Liver (tissue), 3 donors: ENCODE data around the gene CNTN5.

ENCODE experiments used
- EGR1 ChIP-seq, 2 donors: IDR thresholded peaks; 2 replicates each; pipeline ENCODE4 v1.6.1; 2016 to 2018; ENCODE audit warnings: antibody characterized with exemption in 2 of 2, low read depth in 2 of 2
- FOXA1 ChIP-seq: IDR thresholded peaks from 2 replicates; pipeline ENCODE4 v1.6.1; 2016; ENCODE audit warnings: antibody characterized with exemption
- GABPA ChIP-seq, 2 donors: IDR thresholded peaks in 1 of 2; conservative IDR thresholded peaks in 1 of 2; 2 replicates each; pipeline ENCODE4 v1.6.1; 2016; ENCODE audit warnings: antibody characterized with exemption in 2 of 2, mild to moderate bottlenecking in 1 of 2, moderate library complexity in 1 of 2
- JUND ChIP-seq, 2 donors: IDR thresholded peaks; 2 replicates each; pipeline ENCODE4 v1.6.1; 2016; ENCODE audit warnings: antibody characterized with exemption in 2 of 2
- NR2F2 ChIP-seq: IDR thresholded peaks from 2 replicates; pipeline ENCODE4 v1.6.1; 2016; ENCODE audit warnings: antibody characterized with exemption
- YY1 ChIP-seq: IDR thresholded peaks from 2 replicates; pipeline ENCODE4 v1.6.1; 2016; ENCODE audit warnings: antibody characterized with exemption, mild to moderate bottlenecking
- TF ChIP-seq, protein P1 (sequence below): IDR thresholded peaks from 2 replicates; pipeline ENCODE4 v1.6.1; 2016; ENCODE audit warnings: antibody characterized with exemption
- TF ChIP-seq, protein P2 (sequence below): fragments of 150-350 bp; IDR thresholded peaks from 2 replicates; pipeline ENCODE4 v1.5.1; 2017; ENCODE audit warnings: improper control_type of control experiment, low read depth, low read length; ENCODE audit not compliant: missing input control
- TF ChIP-seq, protein P3 (sequence below): IDR thresholded peaks from 2 replicates; pipeline ENCODE4 v1.6.1; 2016; ENCODE audit warnings: antibody characterized with exemption, mild to moderate bottlenecking
- donor health status: healthy.
- donor health status: healthy.

DNA sequence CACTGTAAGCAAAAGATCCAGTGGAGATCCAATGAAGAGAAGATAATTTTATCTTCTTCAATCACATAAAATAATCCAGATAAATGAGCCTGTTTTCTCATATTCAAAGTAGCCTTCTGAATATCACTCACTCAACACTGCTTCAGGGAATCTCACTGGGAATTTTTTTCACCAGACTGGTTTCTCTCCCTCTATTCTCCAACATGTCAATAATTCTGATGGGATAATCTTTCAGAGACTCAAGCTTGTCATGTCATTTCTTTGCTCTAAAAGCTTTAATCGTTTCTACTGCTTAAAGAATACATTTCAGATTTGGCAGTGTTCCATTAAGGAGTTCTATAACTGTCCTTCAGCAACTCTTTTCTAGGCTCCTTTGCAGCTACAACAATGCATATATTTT lies 16.3 kb downstream of the CNTN5 start:
- TF ChIP-seq, protein P1, sequence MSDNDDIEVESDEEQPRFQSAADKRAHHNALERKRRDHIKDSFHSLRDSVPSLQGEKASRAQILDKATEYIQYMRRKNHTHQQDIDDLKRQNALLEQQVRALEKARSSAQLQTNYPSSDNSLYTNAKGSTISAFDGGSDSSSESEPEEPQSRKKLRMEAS = no peak
- TF ChIP-seq, protein P2, sequence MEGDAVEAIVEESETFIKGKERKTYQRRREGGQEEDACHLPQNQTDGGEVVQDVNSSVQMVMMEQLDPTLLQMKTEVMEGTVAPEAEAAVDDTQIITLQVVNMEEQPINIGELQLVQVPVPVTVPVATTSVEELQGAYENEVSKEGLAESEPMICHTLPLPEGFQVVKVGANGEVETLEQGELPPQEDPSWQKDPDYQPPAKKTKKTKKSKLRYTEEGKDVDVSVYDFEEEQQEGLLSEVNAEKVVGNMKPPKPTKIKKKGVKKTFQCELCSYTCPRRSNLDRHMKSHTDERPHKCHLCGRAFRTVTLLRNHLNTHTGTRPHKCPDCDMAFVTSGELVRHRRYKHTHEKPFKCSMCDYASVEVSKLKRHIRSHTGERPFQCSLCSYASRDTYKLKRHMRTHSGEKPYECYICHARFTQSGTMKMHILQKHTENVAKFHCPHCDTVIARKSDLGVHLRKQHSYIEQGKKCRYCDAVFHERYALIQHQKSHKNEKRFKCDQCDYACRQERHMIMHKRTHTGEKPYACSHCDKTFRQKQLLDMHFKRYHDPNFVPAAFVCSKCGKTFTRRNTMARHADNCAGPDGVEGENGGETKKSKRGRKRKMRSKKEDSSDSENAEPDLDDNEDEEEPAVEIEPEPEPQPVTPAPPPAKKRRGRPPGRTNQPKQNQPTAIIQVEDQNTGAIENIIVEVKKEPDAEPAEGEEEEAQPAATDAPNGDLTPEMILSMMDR = no peak
- no peak for TF ChIP-seq NR2F2
- no peak for TF ChIP-seq FOXA1
- TF ChIP-seq, protein P3, sequence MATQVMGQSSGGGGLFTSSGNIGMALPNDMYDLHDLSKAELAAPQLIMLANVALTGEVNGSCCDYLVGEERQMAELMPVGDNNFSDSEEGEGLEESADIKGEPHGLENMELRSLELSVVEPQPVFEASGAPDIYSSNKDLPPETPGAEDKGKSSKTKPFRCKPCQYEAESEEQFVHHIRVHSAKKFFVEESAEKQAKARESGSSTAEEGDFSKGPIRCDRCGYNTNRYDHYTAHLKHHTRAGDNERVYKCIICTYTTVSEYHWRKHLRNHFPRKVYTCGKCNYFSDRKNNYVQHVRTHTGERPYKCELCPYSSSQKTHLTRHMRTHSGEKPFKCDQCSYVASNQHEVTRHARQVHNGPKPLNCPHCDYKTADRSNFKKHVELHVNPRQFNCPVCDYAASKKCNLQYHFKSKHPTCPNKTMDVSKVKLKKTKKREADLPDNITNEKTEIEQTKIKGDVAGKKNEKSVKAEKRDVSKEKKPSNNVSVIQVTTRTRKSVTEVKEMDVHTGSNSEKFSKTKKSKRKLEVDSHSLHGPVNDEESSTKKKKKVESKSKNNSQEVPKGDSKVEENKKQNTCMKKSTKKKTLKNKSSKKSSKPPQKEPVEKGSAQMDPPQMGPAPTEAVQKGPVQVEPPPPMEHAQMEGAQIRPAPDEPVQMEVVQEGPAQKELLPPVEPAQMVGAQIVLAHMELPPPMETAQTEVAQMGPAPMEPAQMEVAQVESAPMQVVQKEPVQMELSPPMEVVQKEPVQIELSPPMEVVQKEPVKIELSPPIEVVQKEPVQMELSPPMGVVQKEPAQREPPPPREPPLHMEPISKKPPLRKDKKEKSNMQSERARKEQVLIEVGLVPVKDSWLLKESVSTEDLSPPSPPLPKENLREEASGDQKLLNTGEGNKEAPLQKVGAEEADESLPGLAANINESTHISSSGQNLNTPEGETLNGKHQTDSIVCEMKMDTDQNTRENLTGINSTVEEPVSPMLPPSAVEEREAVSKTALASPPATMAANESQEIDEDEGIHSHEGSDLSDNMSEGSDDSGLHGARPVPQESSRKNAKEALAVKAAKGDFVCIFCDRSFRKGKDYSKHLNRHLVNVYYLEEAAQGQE = no peak
- TF ChIP-seq EGR1 (IDR thresholded peaks at IDR 0.05; ENCODE audit: low read depth in 2 of 2) = no peak
- TF ChIP-seq GABPA (IDR thresholded peaks at IDR 0.05 in 1 of 2, conservative IDR thresholded peaks at IDR 0.05 in 1 of 2) = no peak
- TF ChIP-seq YY1 = no peak
- no peak for TF ChIP-seq JUND (IDR thresholded peaks at IDR 0.05)
